ENCODE data around the gene KIF14. TPM values are rescaled to one million over a fixed set of nuclear protein-coding genes. Genes with fewer than 3 reads are reported as not detected.

KIF14 gene
- total and polyA plus RNA-seq, 2 of the 13 experiments (the other 11 are each of a cell fraction or from before 2014, with no cell fraction given) = 3.3 to 11.2 TPM

DNA sequence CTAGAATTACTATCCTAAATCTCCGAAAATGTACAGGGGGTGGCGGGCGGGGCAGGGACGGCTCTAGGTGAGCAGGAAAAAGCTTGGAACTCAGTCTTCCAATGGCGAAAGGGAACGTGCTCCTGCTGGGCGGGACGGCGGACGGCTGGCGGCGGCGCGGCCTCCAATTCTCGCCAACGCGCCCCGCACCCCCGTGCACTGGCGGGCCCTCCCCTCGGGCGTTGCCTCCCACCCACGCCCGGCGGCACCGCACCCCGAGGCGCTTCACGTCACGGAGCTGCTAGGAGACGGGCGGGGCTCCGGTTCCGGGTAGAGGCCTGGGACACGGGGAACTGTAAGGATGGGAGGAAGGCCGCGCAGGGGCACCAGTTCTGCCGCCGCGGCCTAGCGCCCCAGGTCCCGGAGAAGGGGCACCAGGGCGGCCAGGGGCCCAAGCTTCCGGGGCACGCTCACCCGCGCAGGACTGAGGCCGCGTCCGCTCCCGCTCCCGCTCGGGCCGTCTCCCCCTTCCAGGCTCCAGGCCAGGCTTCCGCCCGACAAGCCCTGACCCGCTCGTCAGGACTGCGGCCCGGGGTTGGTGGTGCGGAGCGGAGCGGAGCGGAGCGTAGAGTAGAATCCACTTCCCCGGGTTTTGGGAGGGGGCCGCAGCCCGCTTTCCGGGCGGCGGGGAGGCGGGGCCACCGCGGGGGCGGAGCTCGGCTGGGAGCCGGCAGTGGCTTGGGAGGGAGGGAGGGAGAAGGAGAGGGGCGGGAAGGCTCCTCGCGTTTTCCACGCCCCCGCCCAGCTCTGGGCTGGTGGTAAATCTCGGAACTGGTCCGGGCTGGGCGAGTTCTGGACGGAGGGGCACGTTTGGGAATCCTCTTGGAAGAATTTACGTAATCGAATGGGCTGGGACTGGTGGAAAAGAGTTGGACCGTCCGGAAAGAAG is 49.0 kb upstream of the KIF14 start, which contains the start of gene DDX59 (continued):
- TF ChIP-seq, protein P1, sequence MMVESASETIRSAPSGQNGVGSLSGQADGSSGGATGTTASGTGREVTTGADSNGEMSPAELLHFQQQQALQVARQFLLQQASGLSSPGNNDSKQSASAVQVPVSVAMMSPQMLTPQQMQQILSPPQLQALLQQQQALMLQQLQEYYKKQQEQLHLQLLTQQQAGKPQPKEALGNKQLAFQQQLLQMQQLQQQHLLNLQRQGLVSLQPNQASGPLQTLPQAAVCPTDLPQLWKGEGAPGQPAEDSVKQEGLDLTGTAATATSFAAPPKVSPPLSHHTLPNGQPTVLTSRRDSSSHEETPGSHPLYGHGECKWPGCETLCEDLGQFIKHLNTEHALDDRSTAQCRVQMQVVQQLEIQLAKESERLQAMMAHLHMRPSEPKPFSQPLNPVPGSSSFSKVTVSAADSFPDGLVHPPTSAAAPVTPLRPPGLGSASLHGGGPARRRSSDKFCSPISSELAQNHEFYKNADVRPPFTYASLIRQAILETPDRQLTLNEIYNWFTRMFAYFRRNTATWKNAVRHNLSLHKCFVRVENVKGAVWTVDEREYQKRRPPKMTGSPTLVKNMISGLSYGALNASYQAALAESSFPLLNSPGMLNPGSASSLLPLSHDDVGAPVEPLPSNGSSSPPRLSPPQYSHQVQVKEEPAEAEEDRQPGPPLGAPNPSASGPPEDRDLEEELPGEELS (CRISPR knock-in tag; IDR thresholded peaks at IDR 0.05) = peak; percentile 54; the same call in 1 of the 2 replicates
- TF ChIP-seq IRX3 (CRISPR knock-in tag; IDR thresholded peaks at IDR 0.05; ENCODE audit: borderline replicate concordance, low read depth) (no peak; the same call in 1 of the 2 replicates), ZNF12 (CRISPR knock-in tag; IDR thresholded peaks at IDR 0.05) (peak; percentile 36; the same call in 1 of the 2 replicates), ARNT2 (CRISPR knock-in tag; IDR thresholded peaks at IDR 0.05; ENCODE audit: low read depth) (peak; percentile 76), HES4 (CRISPR knock-in tag; IDR thresholded peaks at IDR 0.05; ENCODE audit: borderline replicate concordance) (peak; percentile 68), ZKSCAN5 (CRISPR knock-in tag; IDR thresholded peaks at IDR 0.05) (no peak), PHF20 (CRISPR knock-in tag; IDR thresholded peaks at IDR 0.05) (peak; percentile 77), NFIC (IDR thresholded peaks at IDR 0.05; ENCODE audit: low read length) (0 out of 2 replicates have a peak, but pooled peaks have one; percentile 1), SOX6 (IDR thresholded peaks at IDR 0.05) (no peak), SOX6 (CRISPR knock-in tag; IDR thresholded peaks at IDR 0.05) (peak; percentile 34; the same call in 1 of the 2 replicates), ZNF460 (CRISPR knock-in tag; IDR thresholded peaks at IDR 0.05; ENCODE audit: borderline replicate concordance) (peak; percentile 19; the same call in 1 of the 2 replicates), MAZ (IDR thresholded peaks at IDR 0.05; ENCODE audit: borderline replicate concordance, low read depth, low read length) (peak; percentile 91; the same call in 1 of the 2 replicates), MAZ (CRISPR knock-in tag; IDR thresholded peaks at IDR 0.05; ENCODE audit: low read depth) (peak; percentile 61), XBP1 (CRISPR knock-in tag; IDR thresholded peaks at IDR 0.05) (no peak), ZNF333 (CRISPR knock-in tag; IDR thresholded peaks at IDR 0.05; ENCODE audit: borderline replicate concordance) (peak; percentile 23; the same call in 1 of the 2 replicates), SP4 (CRISPR knock-in tag; IDR thresholded peaks at IDR 0.05) (peak; percentile 72), ZNF143 (CRISPR knock-in tag; IDR thresholded peaks at IDR 0.05) (0 out of 2 replicates have a peak, but pooled peaks have one; percentile 24)
- TF ChIP-seq, protein P2, sequence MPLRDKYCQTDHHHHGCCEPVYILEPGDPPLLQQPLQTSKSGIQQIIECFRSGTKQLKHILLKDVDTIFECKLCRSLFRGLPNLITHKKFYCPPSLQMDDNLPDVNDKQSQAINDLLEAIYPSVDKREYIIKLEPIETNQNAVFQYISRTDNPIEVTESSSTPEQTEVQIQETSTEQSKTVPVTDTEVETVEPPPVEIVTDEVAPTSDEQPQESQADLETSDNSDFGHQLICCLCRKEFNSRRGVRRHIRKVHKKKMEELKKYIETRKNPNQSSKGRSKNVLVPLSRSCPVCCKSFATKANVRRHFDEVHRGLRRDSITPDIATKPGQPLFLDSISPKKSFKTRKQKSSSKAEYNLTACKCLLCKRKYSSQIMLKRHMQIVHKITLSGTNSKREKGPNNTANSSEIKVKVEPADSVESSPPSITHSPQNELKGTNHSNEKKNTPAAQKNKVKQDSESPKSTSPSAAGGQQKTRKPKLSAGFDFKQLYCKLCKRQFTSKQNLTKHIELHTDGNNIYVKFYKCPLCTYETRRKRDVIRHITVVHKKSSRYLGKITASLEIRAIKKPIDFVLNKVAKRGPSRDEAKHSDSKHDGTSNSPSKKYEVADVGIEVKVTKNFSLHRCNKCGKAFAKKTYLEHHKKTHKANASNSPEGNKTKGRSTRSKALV (CRISPR knock-in tag; IDR thresholded peaks at IDR 0.05) = peak; percentile 34; the same call in 1 of the 2 replicates
- TF ChIP-seq, protein P3, sequence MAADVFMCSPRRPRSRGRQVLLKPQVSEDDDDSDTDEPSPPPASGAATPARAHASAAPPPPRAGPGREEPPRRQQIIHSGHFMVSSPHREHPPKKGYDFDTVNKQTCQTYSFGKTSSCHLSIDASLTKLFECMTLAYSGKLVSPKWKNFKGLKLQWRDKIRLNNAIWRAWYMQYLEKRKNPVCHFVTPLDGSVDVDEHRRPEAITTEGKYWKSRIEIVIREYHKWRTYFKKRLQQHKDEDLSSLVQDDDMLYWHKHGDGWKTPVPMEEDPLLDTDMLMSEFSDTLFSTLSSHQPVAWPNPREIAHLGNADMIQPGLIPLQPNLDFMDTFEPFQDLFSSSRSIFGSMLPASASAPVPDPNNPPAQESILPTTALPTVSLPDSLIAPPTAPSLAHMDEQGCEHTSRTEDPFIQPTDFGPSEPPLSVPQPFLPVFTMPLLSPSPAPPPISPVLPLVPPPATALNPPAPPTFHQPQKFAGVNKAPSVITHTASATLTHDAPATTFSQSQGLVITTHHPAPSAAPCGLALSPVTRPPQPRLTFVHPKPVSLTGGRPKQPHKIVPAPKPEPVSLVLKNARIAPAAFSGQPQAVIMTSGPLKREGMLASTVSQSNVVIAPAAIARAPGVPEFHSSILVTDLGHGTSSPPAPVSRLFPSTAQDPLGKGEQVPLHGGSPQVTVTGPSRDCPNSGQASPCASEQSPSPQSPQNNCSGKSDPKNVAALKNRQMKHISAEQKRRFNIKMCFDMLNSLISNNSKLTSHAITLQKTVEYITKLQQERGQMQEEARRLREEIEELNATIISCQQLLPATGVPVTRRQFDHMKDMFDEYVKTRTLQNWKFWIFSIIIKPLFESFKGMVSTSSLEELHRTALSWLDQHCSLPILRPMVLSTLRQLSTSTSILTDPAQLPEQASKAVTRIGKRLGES (CRISPR knock-in tag; IDR thresholded peaks at IDR 0.05; ENCODE audit: borderline replicate concordance) = no peak
- TF ChIP-seq, protein P4, sequence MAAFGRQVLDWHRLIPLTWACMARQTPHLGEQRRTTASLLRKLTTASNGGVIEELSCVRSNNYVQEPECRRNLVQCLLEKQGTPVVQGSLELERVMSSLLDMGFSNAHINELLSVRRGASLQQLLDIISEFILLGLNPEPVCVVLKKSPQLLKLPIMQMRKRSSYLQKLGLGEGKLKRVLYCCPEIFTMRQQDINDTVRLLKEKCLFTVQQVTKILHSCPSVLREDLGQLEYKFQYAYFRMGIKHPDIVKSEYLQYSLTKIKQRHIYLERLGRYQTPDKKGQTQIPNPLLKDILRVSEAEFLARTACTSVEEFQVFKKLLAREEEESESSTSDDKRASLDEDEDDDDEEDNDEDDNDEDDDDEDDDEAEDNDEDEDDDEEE (CRISPR knock-in tag; IDR thresholded peaks at IDR 0.05) = peak; percentile 75; the same call in 1 of the 2 replicates
